GM12878 (cell line): ENCODE results near the gene TNFAIP8L1. TPM values are rescaled to one million over a fixed set of nuclear protein-coding genes. Genes with fewer than 3 reads are reported as not detected.

ENCODE experiments used
- ATAC-seq: fragments of 200-7000 bp; cut with Tn5 transposase; 3 replicates; pipeline ENCODE4 v1.9.1; 2020; ENCODE audit warnings: mild to moderate bottlenecking, moderate library complexity
- BruUV-seq: library from RNA; stranded (reverse); fragments of 400-500 nt; replicated peaks from 2 replicates; lab custom pipeline; 2021; lab: Mats Ljungman, UMichigan
- CTCF ChIA-PET: fragments of 300-600 bp; sonication (Branson Sonifier 250); formaldehyde crosslinking; extraction: SDS; loops from one replicate; lab custom pipeline; 2021; ENCODE audit warnings: inconsistent platforms; lab: Yijun Ruan, JAX
- POLR2A ChIA-PET: fragments of 350-600 bp; formaldehyde crosslinking; extraction: SDS; loops from one replicate; lab custom pipeline; 2021; ENCODE audit warnings: inconsistent platforms; lab: Charles Lee
- RAD21 ChIA-PET: fragments of 300-600 bp; sonication (Branson Sonifier 250); formaldehyde crosslinking; loops from one replicate; lab custom pipeline; 2023; ENCODE audit warnings: antibody characterized with exemption; ENCODE audit not compliant: unreplicated experiment; lab: Charles Lee
- SMC1A ChIA-PET: fragments of 300-600 bp; sonication (Branson Sonifier 250); formaldehyde crosslinking; loops from one replicate; lab custom pipeline; 2023; ENCODE audit not compliant: unreplicated experiment, uncharacterized antibody; lab: Charles Lee
- DNase-seq: peaks from one replicate; pipeline ENCODE4 v3.0.0-alpha.2; 2011; ENCODE audit warnings: low read depth, low spot score
- FAIRE-seq: peaks from 3 replicates; lab custom pipeline; 2011; peaks lifted over from hg19 to GRCh38; lab: Jason Lieb, UNC
- H2AFZ ChIP-seq: 2 replicates; pipeline ENCODE4 v1.6.0; 2011; ENCODE audit warnings: low read depth, low read length, control low read depth; ENCODE audit not compliant: control insufficient read depth
- H3K27ac ChIP-seq: 2 replicates; pipeline ENCODE4 v1.5.1; 2011; ENCODE audit warnings: control low read depth; ENCODE audit not compliant: control insufficient read depth, insufficient read depth
- H3K27me3 ChIP-seq, 2 experiments: replicated peaks in 1 of 2; 2 replicates each; pipeline versions ENCODE4 v1.6.0 to v1.6.1; 2011; ENCODE audit warnings: low read length in 1 of 2; ENCODE audit not compliant: control insufficient read depth in 2 of 2, insufficient read depth in 2 of 2
- H3K36me3 ChIP-seq, 2 experiments: 2 replicates each; pipeline ENCODE4 v1.5.1; 2011; ENCODE audit warnings: low read length in 1 of 2; ENCODE audit not compliant: control insufficient read depth in 2 of 2, insufficient read depth in 2 of 2
- H3K4me1 ChIP-seq: 2 replicates; pipeline ENCODE4 v1.6.1; 2011; ENCODE audit warnings: mild to moderate bottlenecking, low read length, moderate library complexity, mixed read lengths; ENCODE audit not compliant: control insufficient read depth, insufficient read depth
- H3K4me2 ChIP-seq: 2 replicates; pipeline ENCODE4 v1.6.0; 2011; ENCODE audit warnings: control low read depth; ENCODE audit not compliant: control insufficient read depth, insufficient read depth
- H3K4me3 ChIP-seq: fragments of 200-600 bp; sonication (generic); 2 replicates; pipeline ENCODE4 v1.5.1; 2016
- H3K79me2 ChIP-seq: 2 replicates; pipeline ENCODE4 v1.6.0; 2011; ENCODE audit warnings: low read length; ENCODE audit not compliant: control insufficient read depth, insufficient read depth
- H3K9ac ChIP-seq: 2 replicates; pipeline ENCODE4 v1.8.0; 2011; ENCODE audit warnings: low read length, control low read depth, mixed read lengths; ENCODE audit not compliant: control insufficient read depth, insufficient read depth
- H3K9me3 ChIP-seq: replicated peaks from 3 replicates; pipeline ENCODE4 v1.5.1; 2011; ENCODE audit warnings: mild to moderate bottlenecking, low read length; ENCODE audit not compliant: control insufficient read depth, insufficient read depth
- H4K20me1 ChIP-seq: 2 replicates; pipeline ENCODE4 v1.6.0; 2011; ENCODE audit not compliant: control insufficient read depth, insufficient read depth
- CREM ChIP-seq: IDR thresholded peaks from 2 replicates; pipeline ENCODE4 v1.6.1; 2014; ENCODE audit warnings: antibody characterized with exemption, low read depth
- EGR1 ChIP-seq, 2 experiments: IDR thresholded peaks; 1 replicate in 1 of 2; 2 replicates in 1 of 2; pipeline ENCODE4 v1.6.1; 2011 to 2012; ENCODE audit warnings: low read depth in 2 of 2, low read length in 2 of 2, borderline replicate concordance in 1 of 2, mild to moderate bottlenecking in 1 of 2, moderate library complexity in 1 of 2
- JUND ChIP-seq: IDR thresholded peaks from 2 replicates; pipeline ENCODE4 v1.6.1; 2012; ENCODE audit warnings: low read depth, mild to moderate bottlenecking, low read length, improper control_type of control experiment, moderate library complexity
- MTA3 ChIP-seq: IDR thresholded peaks from 2 replicates; pipeline ENCODE4 v1.6.1; 2012; ENCODE audit warnings: low read length, inconsistent platforms, borderline replicate concordance
- MXI1 ChIP-seq: fragments of 150-350 bp; IDR thresholded peaks from 2 replicates; pipeline ENCODE4 v1.6.1; 2011; ENCODE audit warnings: low read depth, mild to moderate bottlenecking, inconsistent platforms, low read length, improper control_type of control experiment
- NFXL1 ChIP-seq: fragments of 450-650 bp; IDR thresholded peaks from 2 replicates; pipeline ENCODE4 v1.6.1; 2017; ENCODE audit warnings: antibody characterized with exemption, mild to moderate bottlenecking, borderline replicate concordance
- NRF1 ChIP-seq: conservative IDR thresholded peaks from 2 replicates; pipeline ENCODE4 v1.6.1; 2011; ENCODE audit warnings: mild to moderate bottlenecking, low read depth, low read length, improper control_type of control experiment
- PKNOX1 ChIP-seq: fragments of 450-650 bp; IDR thresholded peaks from 2 replicates; pipeline ENCODE4 v1.6.1; 2016; ENCODE audit warnings: mild to moderate bottlenecking
- RAD21 ChIP-seq: IDR thresholded peaks from 2 replicates; pipeline ENCODE4 v1.6.1; 2011; ENCODE audit warnings: mild to moderate bottlenecking, low read depth, low read length, moderate library complexity; ENCODE audit not compliant: insufficient read depth
- RB1 ChIP-seq: fragments of 450-650 bp; formaldehyde crosslinking; IDR thresholded peaks from 2 replicates; pipeline ENCODE4 v1.6.1; 2017; ENCODE audit warnings: mild to moderate bottlenecking, borderline replicate concordance
- RELA ChIP-seq: fragments of 450-650 bp; IDR thresholded peaks from 2 replicates; pipeline ENCODE4 v1.8.0; 2014; ENCODE audit warnings: borderline replicate concordance; ENCODE audit not compliant: partially characterized antibody
- RUNX3 ChIP-seq: IDR thresholded peaks from 2 replicates; pipeline ENCODE4 v1.6.1; 2012; ENCODE audit warnings: low read length, inconsistent platforms
- SMC3 ChIP-seq: IDR thresholded peaks from 2 replicates; pipeline ENCODE4 v1.6.1; 2011; ENCODE audit warnings: low read length, improper control_type of control experiment, borderline replicate concordance
- SPI1 ChIP-seq: IDR thresholded peaks from 2 replicates; pipeline ENCODE4 v1.6.1; 2011; ENCODE audit warnings: low read depth, mild to moderate bottlenecking, low read length, moderate library complexity, borderline replicate concordance; ENCODE audit not compliant: insufficient read depth
- TCF12 ChIP-seq: IDR thresholded peaks from 2 replicates; pipeline ENCODE4 v1.6.1; 2011; ENCODE audit warnings: low read depth, mild to moderate bottlenecking, low read length
- ZBTB4 ChIP-seq: fragments of 450-650 bp; formaldehyde crosslinking; IDR thresholded peaks from 2 replicates; pipeline ENCODE4 v1.4.0; 2022; ENCODE audit warnings: mild to moderate bottlenecking, moderate library complexity
- ZNF592 ChIP-seq: fragments of 450-650 bp; IDR thresholded peaks from 2 replicates; pipeline ENCODE4 v1.6.1; 2017; ENCODE audit warnings: mild to moderate bottlenecking, moderate library complexity
- ZSCAN29 ChIP-seq: fragments of 450-650 bp; IDR thresholded peaks from 2 replicates; pipeline ENCODE4 v1.6.1; 2017; ENCODE audit warnings: mild to moderate bottlenecking, moderate library complexity
- WGBS: methylation state at CpG from one replicate; pipeline ENCODE4 v1.1.6; 2016; ENCODE audit warnings: low lambda C conversion rate; ENCODE audit not compliant: insufficient replicate concordance, insufficient coverage; ENCODE audit errors: missing lambda C conversion rate; 5-methylcytosine and 5-hydroxymethylcytosine counted together
- in situ Hi-C: fragments of 300-500 bp; cut with MboI; formaldehyde crosslinking; loops from 9 replicates; pipeline ENCODE4 v1.14.3; 2018; ENCODE audit warnings: mixed read lengths
- intact Hi-C: fragments of 100-400 bp; cut with micrococcal nuclease; formaldehyde crosslinking; loops from one replicate; pipeline ENCODE4 v1.14.2; 2022; ENCODE audit not compliant: unreplicated experiment
- polyA plus RNA-seq, 11 experiments: library from polyadenylated mRNA; depleted of rRNA in 4 of 11; unstranded in 6 of 11; stranded (reverse) in 5 of 11; fragments of >200 nt; fragmentation: Nextera tagmentation in 4 of 11; fragmentation: Illumina TruSeq in 1 of 11; extraction: Ambion mirVana in 4 of 11; extraction: Trizol in 1 of 11; gene quantifications; 1 replicate in 1 of 11; 2 replicates in 10 of 11; pipeline versions ENCODE4 v1.2.1 to v1.2.3, GENCODE V29; 2011 to 2016; ENCODE audit warnings: inconsistent platforms in 2 of 11, missing spikeins in 2 of 11, low read depth in 1 of 11
- total RNA-seq, 4 experiments: library from RNA; depleted of rRNA in 3 of 4; stranded (reverse); fragments of >200 nt in 3 of 4; fragmentation: Illumina TruSeq in 1 of 4; extraction: Trizol in 1 of 4; gene quantifications; 2 replicates each; pipeline versions ENCODE4 v1.2.1 to v1.2.3, GENCODE V29; 2013 to 2021

The TNFAIP8L1 gene
- total and polyA plus RNA-seq, 10 of the 15 experiments (the other 5 are each of a cell fraction or from before 2014, with no cell fraction given) = 0.93 to 12.7 (median 8.6) TPM

- ATAC-seq (no peak), DNase-seq (no peak), FAIRE-seq (no peak)
- intact Hi-C loops (no loop called here), in situ Hi-C loops (no loop called here)
- Histone ChIP-seq H3K27ac (no peak overlapping the region), H4K20me1 (no peaks in the 10 kb centered on the region), H3K4me3 (no peak overlapping the region), H3K27me3 (no peaks in the 10 kb centered on the region), H3K4me2 (no peak overlapping the region), H2AFZ (no peak overlapping the region), H3K36me3 (peaks cover 18 to 23% of the 10 kb centered on the region in 2 experiments; a peak in 3 of 4 replicates), H3K4me1 (no peaks in the 10 kb centered on the region), H3K9me3 (no peaks in the 10 kb centered on the region), H3K79me2 (no peaks in the 10 kb centered on the region), H3K9ac (no peak overlapping the region)
- BruUV-seq = no TSS peak
- RAD21 ChIA-PET = no interaction called here
- TF ChIP-seq ZNF592 = no peak
- no peak for TF ChIP-seq ZBTB4 (CRISPR knock-in tag)
- TF ChIP-seq SMC3 = no peak
- TF ChIP-seq RUNX3 = no peak
- TF ChIP-seq NRF1 = no peak
- TF ChIP-seq SPI1 = no peak
- no peak for TF ChIP-seq CREM
- TF ChIP-seq MXI1 = no peak
- TF ChIP-seq TCF12 = no peak
- TF ChIP-seq JUND = no peak
- TF ChIP-seq MTA3 = no peak
- no peak for TF ChIP-seq PKNOX1
- TF ChIP-seq NFXL1 = no peak
- no peak for TF ChIP-seq RAD21
- TF ChIP-seq RB1 = no peak
- no peak for TF ChIP-seq EGR1 (IDR thresholded peaks at IDR 0.05; ENCODE audit: borderline replicate concordance in 1 of 2, low read depth in 2 of 2, low read length in 2 of 2)
- TF ChIP-seq RELA = no peak
- no peak for TF ChIP-seq ZSCAN29
- SMC1A ChIA-PET = no interaction called here
- 93% methylated on average over 11 of the region's 11 CpGs for WGBS
- CTCF ChIA-PET = no interaction called here
- POLR2A ChIA-PET = no interaction called here
Observed at GRCh38 chr19:4687396-4687795, 48.1 kb downstream of the TNFAIP8L1 start.
